EH (cell line): ENCODE results near the gene CDH12.
"Not testable (repeated sequence)": the region's sequence is repeated elsewhere in the genome, so short reads cannot be mapped to it uniquely, and the experiment has no call there.

Experiments
- DNase-seq: peaks from one replicate; pipeline ENCODE4 v3.0.0-alpha.2; 2015; ENCODE audit warnings: low read depth

CDH12 gene

GRCh38 chr5:22560147-22560546 lies 293.0 kb downstream of the CDH12 start:
- DNase-seq = no peak

DNA sequence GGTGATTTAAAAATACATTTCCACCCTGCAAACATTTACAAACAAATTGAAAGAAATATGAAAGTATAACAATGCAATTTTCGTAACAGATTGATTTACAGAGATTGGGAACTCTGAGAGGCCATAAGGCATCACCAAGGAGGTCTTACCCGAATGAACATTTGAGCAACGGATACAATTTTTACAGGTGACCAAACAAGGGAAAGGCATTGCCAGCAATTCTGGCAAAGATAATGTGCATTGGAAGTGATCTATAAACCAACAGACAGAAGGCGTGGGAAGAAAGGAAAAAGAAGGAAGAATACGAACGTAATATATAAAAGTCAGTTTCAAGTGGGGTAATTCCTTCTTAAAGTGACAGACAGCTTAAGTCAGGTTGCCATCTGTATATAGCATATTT lies 295.9 kb downstream of the CDH12 start:
- DNase-seq = no peak

DNA sequence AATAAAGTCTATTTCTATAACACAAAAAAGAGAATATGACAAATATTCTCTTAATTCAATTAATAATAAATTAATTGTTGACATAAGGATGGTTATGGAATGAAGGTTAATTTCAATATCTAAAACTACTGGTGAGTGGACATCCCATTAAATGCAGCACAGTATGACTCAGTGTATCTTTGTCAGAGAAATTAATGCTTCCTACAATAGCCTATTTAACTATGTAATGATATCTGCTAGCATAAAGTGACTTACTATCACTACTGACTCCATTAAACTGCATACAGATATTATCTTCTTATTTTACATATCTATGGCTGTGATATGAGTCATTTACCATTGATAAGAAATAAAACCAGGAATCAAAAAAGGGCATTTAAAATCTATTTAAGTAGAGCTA lies 298.7 kb downstream of the CDH12 start:
- DNase-seq = no peak

DNA sequence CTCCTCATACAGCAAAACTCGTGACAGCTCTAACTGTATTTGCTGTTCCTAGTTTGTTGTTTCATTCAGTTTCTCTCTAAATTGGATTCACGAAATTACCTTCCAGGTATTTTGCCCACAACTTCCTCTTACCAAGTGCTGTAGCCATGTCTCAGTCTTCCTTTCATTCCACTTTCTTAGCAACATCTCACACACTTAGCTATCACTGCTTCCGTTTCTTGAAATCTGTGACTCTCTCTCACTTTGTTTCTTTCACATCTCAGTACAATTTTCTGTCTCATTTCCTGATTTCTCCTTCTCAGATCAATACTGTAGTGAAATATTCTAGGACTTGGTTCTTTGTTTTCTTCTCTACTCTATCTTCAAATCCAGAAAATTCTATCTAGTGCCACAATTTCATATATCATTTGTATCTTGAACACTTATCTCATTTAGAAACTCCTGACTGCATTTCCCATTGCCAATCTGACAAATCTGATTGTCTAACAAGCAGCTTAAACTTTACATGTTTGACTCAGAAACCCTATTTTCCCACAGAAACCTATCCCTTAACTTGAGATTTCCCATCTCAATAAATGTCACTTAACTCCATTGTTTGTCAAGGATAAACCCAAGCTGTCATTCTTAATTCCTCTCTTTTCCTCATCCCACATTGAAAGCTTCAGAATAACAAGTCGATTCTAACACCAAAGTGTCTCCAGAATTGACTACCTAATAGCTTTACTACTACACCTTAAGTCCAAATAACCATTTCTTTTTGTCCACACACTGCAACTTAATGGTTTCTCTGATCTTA lies 303.1 kb downstream of the CDH12 start:
- DNase-seq = no peak

- no peak for DNase-seq
Measured at GRCh38 chr5:22542340-22542739, 310.8 kb downstream of the CDH12 start.

- DNase-seq = no peak
Measured at GRCh38 chr5:22541037-22541436, 312.1 kb downstream of the CDH12 start.

DNA sequence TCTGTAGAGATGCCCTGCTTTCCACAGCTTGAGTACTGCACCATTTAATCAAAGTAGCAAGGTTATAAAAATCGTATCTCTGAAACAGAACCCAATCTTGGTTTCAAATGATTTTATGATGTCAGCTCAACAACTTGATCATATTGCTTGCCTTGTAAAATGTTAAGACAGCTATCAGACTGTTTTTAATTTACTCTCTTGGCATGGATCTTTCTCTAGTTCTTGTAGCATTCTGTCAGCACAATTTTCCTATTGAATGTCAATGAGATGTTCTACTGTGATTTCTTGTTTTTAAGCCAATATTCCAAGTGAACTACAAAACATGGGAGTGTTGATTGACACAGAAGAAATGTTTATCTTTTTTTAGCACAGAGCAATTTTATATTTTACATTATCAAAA lies 313.4 kb downstream of the CDH12 start:
- no peak for DNase-seq

DNA sequence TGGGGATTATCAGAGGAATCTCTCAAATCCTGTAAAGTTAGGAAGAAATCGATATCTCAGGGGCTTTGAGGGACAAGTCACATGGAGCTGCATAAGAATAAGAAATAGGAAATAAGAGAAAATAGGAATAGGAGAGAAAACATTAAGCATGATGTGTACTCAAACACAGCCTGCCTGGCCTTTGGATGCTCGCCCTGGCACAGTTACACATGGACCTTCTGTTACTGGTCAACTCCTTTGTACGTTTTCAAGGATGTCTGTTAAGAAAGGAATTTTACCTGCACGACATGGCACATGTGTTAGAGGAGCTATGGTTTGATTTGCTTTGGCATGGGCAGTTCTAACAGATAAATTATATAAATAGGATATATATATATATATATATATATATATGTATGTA lies 321.2 kb downstream of the CDH12 start:
- DNase-seq = no peak

DNA sequence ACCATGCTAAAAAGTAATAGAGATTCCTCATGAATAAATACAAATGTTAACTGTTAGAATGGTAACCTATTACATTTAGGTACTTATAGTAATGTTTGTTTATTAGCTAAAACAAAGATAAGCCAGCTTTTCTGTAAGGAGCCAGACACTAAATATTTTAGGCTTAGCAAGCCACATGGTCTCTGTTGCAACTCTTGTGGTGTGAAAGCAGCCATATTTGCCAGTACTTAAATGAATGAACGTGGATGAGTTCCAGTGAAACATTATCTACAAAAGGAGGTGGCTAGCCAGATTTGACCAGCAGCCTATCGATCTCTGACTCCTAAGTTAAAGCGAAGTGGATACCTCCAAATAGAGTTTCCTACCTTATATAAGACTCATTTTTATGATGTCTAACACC lies 331.6 kb downstream of the CDH12 start:
- no peak for DNase-seq

DNA sequence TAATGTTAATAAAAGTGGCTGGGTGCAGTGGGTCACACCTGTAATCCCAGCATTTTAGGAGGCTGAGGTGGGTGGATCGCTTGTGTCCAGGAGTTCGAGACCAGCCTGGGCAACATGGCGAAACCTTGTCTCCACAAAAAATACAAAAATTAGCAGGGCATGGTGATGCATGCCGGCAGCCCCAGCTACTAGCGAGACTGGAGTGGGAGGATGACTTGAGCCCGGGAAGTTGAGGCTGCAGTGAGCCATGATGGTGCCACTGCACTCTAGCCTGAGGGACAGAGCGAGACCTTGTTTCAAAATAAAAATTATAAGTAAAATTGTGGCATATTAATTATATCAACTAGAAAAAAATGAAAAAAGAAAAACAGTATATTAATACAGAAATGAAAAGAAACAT lies 336.6 kb downstream of the CDH12 start:
- DNase-seq = not testable (repeated sequence)

DNA sequence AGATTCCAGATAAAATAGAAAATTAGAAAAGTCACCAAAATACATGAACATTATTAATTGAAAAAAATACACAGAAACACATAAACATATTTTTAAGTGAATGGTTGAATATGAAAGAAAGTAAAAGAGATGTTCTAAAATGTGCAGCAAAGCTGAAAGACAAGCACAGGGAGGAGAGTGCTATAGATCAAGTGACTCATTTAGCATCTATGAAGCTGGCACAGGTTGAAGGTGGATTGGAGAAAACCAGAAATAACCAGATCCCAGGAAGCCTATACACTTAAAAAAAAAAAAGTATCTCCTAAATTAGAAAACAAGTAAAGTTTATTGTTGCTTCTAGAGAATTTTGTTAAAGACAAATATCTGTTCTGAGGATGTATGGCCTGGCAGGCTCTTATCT lies 338.9 kb downstream of the CDH12 start:
- no peak for DNase-seq

DNA sequence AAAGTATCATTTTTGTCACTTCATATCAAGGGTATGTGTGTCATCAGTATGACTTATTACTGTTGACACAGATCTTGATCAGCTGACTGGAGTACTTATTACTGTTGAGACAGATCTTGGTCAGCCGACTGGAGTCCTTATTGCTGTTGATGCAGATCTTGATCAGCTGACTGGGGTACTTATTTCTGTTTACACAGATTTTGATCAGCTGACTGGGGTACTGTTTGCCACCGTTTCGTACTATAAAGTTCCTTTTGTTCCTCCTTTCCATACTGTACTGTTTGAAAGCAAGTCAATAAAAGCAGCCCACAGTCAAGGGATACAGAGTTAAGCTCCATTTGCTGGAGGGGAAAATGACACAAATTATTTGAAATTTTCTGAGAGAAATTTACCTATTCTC lies 347.3 kb downstream of the CDH12 start:
- no peak for DNase-seq

DNA sequence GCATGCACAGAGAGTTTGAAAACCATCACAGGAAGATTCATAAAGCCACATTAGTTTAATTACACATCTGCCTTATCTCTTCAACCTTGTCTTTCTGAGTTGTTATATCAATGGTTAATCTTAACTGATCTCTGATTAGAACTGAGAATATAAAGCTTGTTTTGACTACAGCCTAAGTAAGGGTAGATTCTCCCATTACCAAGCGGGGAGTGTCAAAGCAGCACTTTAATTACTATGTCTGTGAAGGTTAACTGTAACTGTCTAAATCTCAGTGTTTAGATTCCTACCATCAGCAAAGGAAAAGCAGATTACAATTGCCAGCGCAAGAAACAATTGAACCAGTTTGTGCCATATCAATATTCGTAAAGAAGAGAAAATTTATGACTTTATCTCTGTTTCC lies 348.7 kb downstream of the CDH12 start:
- no peak for DNase-seq

GRCh38 chr5:22500556-22500955 lies 352.6 kb downstream of the CDH12 start:
- no peak for DNase-seq

- DNase-seq = no peak
Measured at GRCh38 chr5:22496666-22497065, 356.5 kb downstream of the CDH12 start.

DNA sequence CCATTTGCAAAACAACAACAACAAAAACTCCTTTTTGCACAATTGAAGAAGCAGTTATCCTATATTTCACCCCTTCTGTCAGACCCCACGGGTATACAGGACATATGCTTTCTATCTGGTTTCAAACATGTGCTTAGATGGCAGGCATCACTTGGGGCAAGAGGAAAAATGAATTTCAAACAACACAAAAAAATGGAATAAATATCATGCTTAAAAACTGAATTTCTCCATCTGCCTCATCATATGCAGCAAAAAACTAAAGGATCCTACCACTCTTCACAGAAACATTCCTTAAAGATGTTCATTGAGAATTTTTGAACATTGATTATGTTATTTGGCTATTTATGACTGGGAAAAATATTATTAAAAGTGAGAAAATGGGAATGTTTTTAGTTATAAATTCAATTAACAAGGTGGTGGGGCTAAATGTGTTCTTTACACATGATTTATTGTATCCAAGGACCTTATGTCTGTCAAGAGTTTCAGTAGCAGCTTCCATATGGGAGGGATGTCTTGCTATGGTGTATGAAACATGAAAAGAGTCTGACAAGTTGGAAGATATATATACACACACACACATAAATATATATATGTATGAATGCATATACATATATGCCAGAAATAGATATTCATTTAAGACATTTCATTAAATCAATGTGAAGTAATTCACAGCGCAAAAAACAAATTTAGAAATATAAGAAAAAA lies 358.0 kb downstream of the CDH12 start:
- DNase-seq = no peak

DNA sequence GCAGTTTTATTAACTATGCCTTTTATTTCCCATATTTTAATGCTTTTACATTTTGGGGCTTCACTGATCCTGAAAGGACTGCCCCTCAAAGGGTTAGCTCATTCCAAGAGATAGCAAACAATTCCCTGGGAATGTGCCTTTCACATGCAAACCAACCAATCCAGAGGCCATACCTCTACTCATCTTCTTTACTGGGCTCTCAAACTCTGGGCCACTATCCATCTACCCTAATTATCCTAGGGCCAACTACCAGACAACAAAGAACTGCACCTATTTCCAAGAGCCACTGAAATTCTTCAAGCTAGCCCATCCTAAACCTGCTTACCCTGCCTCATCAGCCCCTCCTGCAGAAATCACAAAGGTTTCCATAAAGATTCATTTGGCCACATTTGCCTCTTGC lies 364.7 kb downstream of the CDH12 start:
- no peak for DNase-seq

- DNase-seq = no peak
Measured at GRCh38 chr5:22480305-22480704, 372.8 kb downstream of the CDH12 start.

DNA sequence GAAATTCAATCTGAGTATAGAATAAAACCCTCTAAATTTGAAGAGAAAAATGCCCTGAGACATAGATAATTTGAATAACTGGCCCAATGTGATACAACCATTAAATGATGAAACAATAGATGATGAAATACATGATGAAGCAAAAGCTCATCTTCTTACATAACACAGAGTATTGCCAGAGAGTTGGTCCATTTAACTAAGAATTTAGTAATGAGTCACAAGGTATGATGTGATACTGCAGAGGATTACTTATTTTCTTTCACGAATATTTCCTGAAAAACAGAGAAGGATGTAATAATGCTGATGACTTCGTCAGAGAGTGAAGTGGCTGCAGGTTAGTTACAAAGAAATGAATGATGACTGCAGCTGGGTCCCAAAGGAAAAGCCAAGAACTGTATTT lies 379.3 kb downstream of the CDH12 start:
- DNase-seq = no peak

DNA sequence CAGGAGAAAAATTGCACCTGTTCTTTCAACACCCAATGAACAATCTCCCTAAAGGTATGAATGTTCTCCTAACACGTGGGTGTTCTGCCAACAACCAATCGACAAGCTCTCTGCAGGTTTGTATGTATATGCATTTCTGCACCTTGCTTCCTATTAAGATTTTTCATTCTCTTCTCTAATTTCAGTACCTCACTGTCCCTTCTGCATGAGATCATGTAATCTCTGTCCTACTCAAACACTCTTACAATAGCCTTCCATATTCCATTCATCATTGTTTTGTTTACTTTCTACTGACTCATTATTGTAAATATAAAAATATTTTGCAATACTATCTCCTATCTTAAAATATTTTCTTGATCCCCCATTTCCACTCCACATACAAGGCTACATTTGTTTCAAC lies 382.0 kb downstream of the CDH12 start:
- DNase-seq = no peak

DNA sequence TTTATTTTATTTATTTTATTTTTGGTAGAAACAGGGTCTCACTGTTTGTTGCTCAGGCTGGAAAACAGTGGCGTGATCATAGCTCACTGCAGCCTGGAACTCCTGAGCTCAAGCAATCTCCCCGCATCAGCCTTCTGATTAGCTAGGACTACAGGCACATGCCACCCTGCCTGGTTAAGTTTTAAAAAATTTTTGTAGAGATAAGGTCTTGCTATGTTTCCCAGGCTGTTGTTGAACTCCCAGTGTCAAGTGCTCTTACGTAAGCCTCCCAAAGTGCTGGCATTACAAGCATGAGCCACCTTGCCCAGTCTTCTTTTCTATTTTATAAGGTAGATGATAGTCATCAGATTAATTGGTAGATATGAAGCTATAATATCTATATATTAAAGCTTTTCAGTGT lies 382.7 kb downstream of the CDH12 start:
- no peak for DNase-seq

- no peak for DNase-seq
Measured at GRCh38 chr5:22465616-22466015, 387.5 kb downstream of the CDH12 start.

DNA sequence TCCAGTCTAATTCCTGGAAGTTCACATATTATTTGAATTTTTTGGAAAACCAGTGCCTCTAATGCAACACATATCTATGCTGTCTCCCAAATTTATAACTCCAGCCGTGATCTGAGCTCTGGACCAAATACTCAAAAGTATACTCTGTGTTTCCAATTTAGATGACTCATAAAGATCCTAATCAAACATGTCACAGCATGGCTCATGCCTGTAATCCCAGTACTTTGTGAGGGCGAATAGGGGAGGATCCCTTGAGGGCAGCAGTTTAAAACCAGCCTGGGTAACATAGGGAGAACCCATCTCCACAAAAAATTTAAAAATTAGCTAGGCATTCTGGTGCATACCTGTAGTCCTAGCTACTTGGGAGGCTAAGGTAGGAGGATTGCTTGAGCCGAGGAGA lies 388.0 kb downstream of the CDH12 start:
- no peak for DNase-seq

GRCh38 chr5:22460189-22460588 lies 393.0 kb downstream of the CDH12 start:
- DNase-seq = no peak
